Measurements from ENCODE around the gene KCNMA1. TPM values are rescaled to one million over a fixed set of nuclear protein-coding genes. Genes with fewer than 3 reads are reported as not detected.
"Not testable (repeated sequence)": the region's sequence is repeated elsewhere in the genome, so short reads cannot be mapped to it uniquely, and the experiment has no call there.

The KCNMA1 gene
- total and polyA plus RNA-seq, 10 donors, result 9.3 to 114 (median 51.5) TPM

- H3K27me3 ChIP-seq (replicated peaks in 1 of 7), result no peaks in the 10 kb centered on the region
- WGBS, 5 donors, result 91 to 98% (median 95%) methylated on average over 3 of the region's 3 CpGs
- peaks cover 0 to 12% (median 3%) of the 10 kb centered on the region in 6 donors for H3K4me1 ChIP-seq
- no peak overlapping the region for H3K27ac ChIP-seq
- TF ChIP-seq POLR2A (IDR thresholded peaks at IDR 0.05) (no peak), CTCF (IDR thresholded peaks at IDR 0.05 in 8 of 11, conservative IDR thresholded peaks at IDR 0.05 in 3 of 11) (no peak), POLR2AphosphoS5 (IDR thresholded peaks at IDR 0.05) (no peak)
- DNase-seq, result peak; percentile 16
- intact Hi-C loops (cut with DNase I; ENCODE audit: low total_unique reads), result no loop called here
- H3K9me3 ChIP-seq, result no peaks in the 10 kb centered on the region
- H3K4me3 ChIP-seq, result no peak overlapping the region
- no peaks in the 10 kb centered on the region for H3K36me3 ChIP-seq
Observed at GRCh38 chr10:77591238-77591880, 46.2 kb downstream of the KCNMA1 start.

GRCh38 chr10:77590344-77591237 is 47.0 kb downstream of the KCNMA1 start:
- Histone ChIP-seq H3K4me3 (no peak overlapping the region), H3K9me3 (no peaks in the 10 kb centered on the region), H3K27ac (no peak overlapping the region), H3K27me3 (replicated peaks in 1 of 7) (no peaks in the 10 kb centered on the region), H3K4me1 (peaks cover 0 to 12% (median 3%) of the 10 kb centered on the region in 6 donors), H3K36me3 (no peaks in the 10 kb centered on the region)
- no peak for TF ChIP-seq CTCF (IDR thresholded peaks at IDR 0.05 in 8 of 11, conservative IDR thresholded peaks at IDR 0.05 in 3 of 11)
- intact Hi-C loops (cut with DNase I; ENCODE audit: low total_unique reads), result no loop called here
- 84 to 94% (median 93%) methylated on average over 8 to 32 of the region's 32 CpGs for WGBS, 5 donors
- peak; percentile 62 for DNase-seq

GRCh38 chr10:77589703-77590102 is 47.9 kb downstream of the KCNMA1 start:
- H3K9me3 ChIP-seq; H3K27me3 ChIP-seq (replicated peaks in 1 of 7); intact Hi-C loops (cut with DNase I; ENCODE audit: low total_unique reads); H3K27ac ChIP-seq; H3K4me3 ChIP-seq; H3K36me3 ChIP-seq: not testable (repeated sequence)
- WGBS, 5 donors, result 94 to 97% (median 95%) methylated on average over 8 of the region's 8 CpGs
- peaks cover 0 to 12% (median 3%) of the 10 kb centered on the region in 6 donors for H3K4me1 ChIP-seq
- DNase-seq, result peak; percentile 15

- 86 to 94% (median 87%) methylated on average over 6 to 7 of the region's 7 CpGs for WGBS, 5 donors
- Histone ChIP-seq H3K9me3 (no peaks in the 10 kb centered on the region), H3K4me1 (peaks cover 0 to 5% (median under 1%) of the 10 kb centered on the region in 6 donors), H3K4me3 (no peak overlapping the region), H3K27ac (no peak overlapping the region), H3K36me3 (no peaks in the 10 kb centered on the region), H3K27me3 (replicated peaks in 1 of 7) (no peaks in the 10 kb centered on the region)
- intact Hi-C loops (cut with DNase I; ENCODE audit: low total_unique reads), result no loop called here
- TF ChIP-seq POLR2A (IDR thresholded peaks at IDR 0.05) (no peak), CTCF (IDR thresholded peaks at IDR 0.05 in 8 of 11, conservative IDR thresholded peaks at IDR 0.05 in 3 of 11) (no peak), POLR2AphosphoS5 (IDR thresholded peaks at IDR 0.05) (no peak)
- DNase-seq, result no peak
Observed at GRCh38 chr10:77588886-77589285, 48.7 kb downstream of the KCNMA1 start.
